ENCODE measurements around the gene ADGRA1.

The ADGRA1 gene

GRCh38 chr10:133151543-133151972, 63.8 kb downstream of the ADGRA1 start:
- FAIRE-seq, result no peak

GRCh38 chr10:133154411-133154810, 66.7 kb downstream of the ADGRA1 start:
- no peak for FAIRE-seq

- FAIRE-seq, result no peak
These were observed 67.5 kb downstream of the ADGRA1 start for GRCh38 chr10:133154996-133155778.

GRCh38 chr10:133156674-133157579, 69.2 kb downstream of the ADGRA1 start:
- no peak for FAIRE-seq

- FAIRE-seq, result no peak
These were observed 70.1 kb downstream of the ADGRA1 start for GRCh38 chr10:133157662-133158436.

- FAIRE-seq, result no peak
These were observed 70.7 kb downstream of the ADGRA1 start for GRCh38 chr10:133158437-133158755.

- no peak for FAIRE-seq
These were observed 71.3 kb downstream of the ADGRA1 start for GRCh38 chr10:133158756-133159610.

- no peak for FAIRE-seq
These were observed 71.9 kb downstream of the ADGRA1 start for GRCh38 chr10:133159611-133159949.

- no peak for FAIRE-seq
These were observed 72.5 kb downstream of the ADGRA1 start, which contains the start of gene KNDC1 for GRCh38 chr10:133159950-133160825. TSS of gene KNDC1 (plus strand) at chr10:133160219. CDS start at chr10:133160468, 249 bp downstream.

- no peak for FAIRE-seq
These were observed 73.2 kb downstream of the ADGRA1 start for GRCh38 chr10:133160826-133161471.

- FAIRE-seq, result no peak
These were observed 73.9 kb downstream of the ADGRA1 start for GRCh38 chr10:133161486-133162109.

GRCh38 chr10:133162178-133162909, 74.6 kb downstream of the ADGRA1 start:
- no peak for FAIRE-seq

GRCh38 chr10:133162910-133163856, 75.5 kb downstream of the ADGRA1 start:
- no peak for FAIRE-seq

GRCh38 chr10:133163889-133164815, 76.4 kb downstream of the ADGRA1 start:
- no peak for FAIRE-seq

GRCh38 chr10:133164816-133165555, 77.3 kb downstream of the ADGRA1 start:
- FAIRE-seq, result no peak

Data from TTC549 (cell line).